Smooth muscle cell (in vitro differentiated cells): ENCODE data around the gene ATP12A. TPM values are rescaled to one million over a fixed set of nuclear protein-coding genes. Genes with fewer than 3 reads are reported as not detected.

Experiments used
- DNase-seq: peaks from one replicate; lab custom pipeline; 2025; ENCODE audit not compliant: unreplicated experiment; lab: John Stamatoyannopoulos, UW
- H2AFZ ChIP-seq: fragments of 200-600 bp; sonication (generic); 2 replicates; pipeline ENCODE4 v1.6.0; 2016; ENCODE audit warnings: antibody characterized with exemption, low read depth, mild to moderate bottlenecking
- H3F3A ChIP-seq: fragments of 200-600 bp; sonication (generic); 2 replicates; pipeline ENCODE4 v1.6.0; 2017; ENCODE audit warnings: antibody characterized with exemption, low read depth
- H3K27ac ChIP-seq: fragments of 200-600 bp; sonication (generic); 2 replicates; pipeline ENCODE4 v1.5.1; 2016; ENCODE audit warnings: low read depth, mild to moderate bottlenecking
- H3K27me3 ChIP-seq: fragments of 200-600 bp; sonication (generic); 2 replicates; pipeline ENCODE4 v1.6.1; 2016; ENCODE audit warnings: low read depth, mild to moderate bottlenecking
- H3K36me3 ChIP-seq: fragments of 200-600 bp; sonication (generic); 2 replicates; pipeline ENCODE4 v1.5.1; 2016; ENCODE audit warnings: low read depth
- H3K4me1 ChIP-seq: fragments of 200-600 bp; sonication (generic); 2 replicates; pipeline ENCODE4 v1.5.1; 2016; ENCODE audit warnings: low read depth
- H3K4me2 ChIP-seq: fragments of 200-600 bp; sonication (generic); 2 replicates; pipeline ENCODE4 v1.6.0; 2016; ENCODE audit warnings: mild to moderate bottlenecking
- H3K4me3 ChIP-seq: fragments of 200-600 bp; sonication (generic); 2 replicates; pipeline ENCODE4 v1.5.1; 2016; ENCODE audit warnings: mild to moderate bottlenecking
- H3K79me2 ChIP-seq: fragments of 200-600 bp; sonication (generic); 2 replicates; pipeline ENCODE4 v1.6.0; 2016; ENCODE audit warnings: low read depth, mild to moderate bottlenecking
- H3K9ac ChIP-seq: fragments of 200-600 bp; sonication (generic); 2 replicates; pipeline ENCODE4 v1.6.0; 2016; ENCODE audit warnings: low read depth
- H3K9me3 ChIP-seq: fragments of 200-600 bp; sonication (generic); replicated peaks from 2 replicates; pipeline ENCODE4 v1.5.1; 2016; ENCODE audit warnings: low read depth
- H4K20me1 ChIP-seq: fragments of 200-600 bp; sonication (generic); 2 replicates; pipeline ENCODE4 v1.6.0; 2016; ENCODE audit warnings: low read depth
- WGBS: methylation state at CpG from one replicate; pipeline ENCODE4 v1.1.7; 2016; ENCODE audit warnings: low lambda C conversion rate; 5-methylcytosine and 5-hydroxymethylcytosine counted together
- polyA plus RNA-seq: library from polyadenylated mRNA; unstranded; fragments of >200 nt; fragmentation: Nextera tagmentation; extraction: Ambion mirVana; gene quantifications from 2 replicates; pipeline ENCODE4 v1.2.1, GENCODE V29; 2016
- total RNA-seq: library from RNA; depleted of rRNA; stranded (reverse); fragments of >200 nt; gene quantifications from 2 replicates; pipeline ENCODE4 v1.2.3, GENCODE V29; 2014
- TF ChIP-seq, protein P1 (sequence below): fragments of 200-600 bp; sonication (generic); IDR thresholded peaks from 2 replicates; pipeline ENCODE4 v1.5.1; 2017; ENCODE audit warnings: borderline replicate concordance, mild to moderate bottlenecking, antibody characterized with exemption; ENCODE audit not compliant: insufficient read depth, poor library complexity, severe bottlenecking

Gene ATP12A
- 0.67 and 0.72 TPM in 2 replicates for total RNA-seq
- 0.63 TPM in 1 of 2 replicates, not detected in the other for polyA plus RNA-seq

DNA sequence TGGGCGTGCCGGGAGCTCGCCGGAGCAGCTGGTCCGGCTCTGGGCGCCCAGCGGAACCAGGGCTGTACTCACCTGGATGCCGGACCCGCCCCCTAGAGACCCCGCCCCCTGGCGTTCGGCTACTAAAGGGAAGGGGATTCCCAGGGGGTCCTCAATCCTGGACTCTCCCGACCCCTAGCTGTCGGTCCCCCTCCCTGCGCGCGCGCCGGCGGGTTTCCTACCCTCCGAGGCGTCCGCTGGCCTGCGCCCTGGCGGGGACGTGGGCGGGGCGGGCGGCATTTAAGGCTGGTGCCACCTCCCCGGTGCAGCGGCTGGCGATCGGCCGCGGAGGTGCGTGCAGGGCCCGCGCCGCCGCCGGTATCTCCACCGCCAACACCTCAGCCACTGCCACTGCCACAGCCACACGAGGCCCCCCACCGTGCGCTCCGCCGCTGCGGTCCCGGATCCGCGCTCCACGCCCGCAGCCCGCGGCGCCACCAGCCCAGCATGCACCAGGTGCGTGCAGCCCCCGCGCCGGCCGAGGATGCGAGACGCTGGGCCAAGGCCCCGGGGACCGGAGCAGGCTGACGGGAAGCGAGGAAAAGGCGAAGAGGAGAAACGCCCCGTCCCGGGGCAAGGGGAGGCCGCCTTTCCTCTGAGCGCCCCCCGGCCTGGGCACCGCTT is at the start of gene ATP12A:
Gene ATP12A, plus strand, starts transcription at position 151 of the 663 bp plus-strand sequence. Its CDS starts 336 bp downstream, at position 487.
- Histone ChIP-seq H3F3A (no peaks in the 10 kb centered on the region), H3K27ac (no peak within 1 kb of the TSS), H3K9ac (no peak within 1 kb of the TSS), H3K9me3 (no peaks in the 10 kb centered on the region), H3K27me3 (peaks cover 28% of the 10 kb centered on the region), H3K4me3 (peak within 1 kb of the TSS; percentile 61), H2AFZ (no peak within 1 kb of the TSS), H3K4me1 (peaks cover 16% of the 10 kb centered on the region), H4K20me1 (no peaks in the 10 kb centered on the region), H3K79me2 (no peaks in the 10 kb centered on the region), H3K36me3 (no peaks in the 10 kb centered on the region), H3K4me2 (peak within 1 kb of the TSS; percentile 93)
- WGBS = 4% methylated on average over 43 of the region's 75 CpGs
- TF ChIP-seq, protein P1, sequence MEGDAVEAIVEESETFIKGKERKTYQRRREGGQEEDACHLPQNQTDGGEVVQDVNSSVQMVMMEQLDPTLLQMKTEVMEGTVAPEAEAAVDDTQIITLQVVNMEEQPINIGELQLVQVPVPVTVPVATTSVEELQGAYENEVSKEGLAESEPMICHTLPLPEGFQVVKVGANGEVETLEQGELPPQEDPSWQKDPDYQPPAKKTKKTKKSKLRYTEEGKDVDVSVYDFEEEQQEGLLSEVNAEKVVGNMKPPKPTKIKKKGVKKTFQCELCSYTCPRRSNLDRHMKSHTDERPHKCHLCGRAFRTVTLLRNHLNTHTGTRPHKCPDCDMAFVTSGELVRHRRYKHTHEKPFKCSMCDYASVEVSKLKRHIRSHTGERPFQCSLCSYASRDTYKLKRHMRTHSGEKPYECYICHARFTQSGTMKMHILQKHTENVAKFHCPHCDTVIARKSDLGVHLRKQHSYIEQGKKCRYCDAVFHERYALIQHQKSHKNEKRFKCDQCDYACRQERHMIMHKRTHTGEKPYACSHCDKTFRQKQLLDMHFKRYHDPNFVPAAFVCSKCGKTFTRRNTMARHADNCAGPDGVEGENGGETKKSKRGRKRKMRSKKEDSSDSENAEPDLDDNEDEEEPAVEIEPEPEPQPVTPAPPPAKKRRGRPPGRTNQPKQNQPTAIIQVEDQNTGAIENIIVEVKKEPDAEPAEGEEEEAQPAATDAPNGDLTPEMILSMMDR = peak; percentile 16
- DNase-seq = no peak

- Histone ChIP-seq H3K4me3 (no peak overlapping the region), H3K27me3 (no peaks in the 10 kb centered on the region), H3K4me1 (no peaks in the 10 kb centered on the region), H3K9me3 (no peaks in the 10 kb centered on the region), H4K20me1 (no peaks in the 10 kb centered on the region), H3K27ac (peak overlapping the region; percentile 42), H3K79me2 (no peaks in the 10 kb centered on the region), H3F3A (no peaks in the 10 kb centered on the region), H3K36me3 (no peaks in the 10 kb centered on the region), H3K4me2 (no peak overlapping the region), H2AFZ (peak overlapping the region; percentile 42), H3K9ac (no peak overlapping the region)
- 43% methylated on average over 13 of the region's 13 CpGs for WGBS
- TF ChIP-seq, protein P1 = no peak
- no peak for DNase-seq
These were observed 49.2 kb upstream of the ATP12A start for GRCh38 chr13:24630851-24631620.

DNA sequence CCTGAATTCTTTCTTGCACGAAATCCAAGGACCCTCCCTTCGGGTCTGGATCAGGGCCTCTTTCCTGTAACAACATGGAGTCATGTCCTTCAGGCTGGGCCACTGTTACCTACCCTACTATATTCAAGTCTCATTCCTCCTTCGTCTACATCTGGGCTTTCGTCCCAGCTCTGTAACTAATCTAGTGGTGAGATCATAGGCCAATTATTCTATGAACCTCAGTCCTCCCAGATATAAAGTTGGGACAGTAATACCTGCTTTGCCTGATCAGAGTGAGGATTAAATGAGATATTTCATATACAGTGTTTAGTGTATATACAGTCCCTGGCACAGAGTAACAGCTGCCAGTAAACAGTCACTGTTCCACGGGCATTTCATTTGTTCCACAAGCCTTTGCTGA is 48.3 kb upstream of the ATP12A start:
- Histone ChIP-seq H3K9me3 (no peaks in the 10 kb centered on the region), H3K36me3 (no peaks in the 10 kb centered on the region), H3K4me2 (no peak overlapping the region), H3K27ac (no peak overlapping the region), H3K9ac (no peak overlapping the region), H3K27me3 (no peaks in the 10 kb centered on the region), H3F3A (no peaks in the 10 kb centered on the region), H3K4me1 (no peaks in the 10 kb centered on the region), H2AFZ (no peak overlapping the region), H4K20me1 (no peaks in the 10 kb centered on the region), H3K4me3 (no peak overlapping the region), H3K79me2 (no peaks in the 10 kb centered on the region)
- WGBS = 91% methylated on average over 5 of the region's 5 CpGs
- DNase-seq = no peak
- TF ChIP-seq, protein P1 = no peak
